ENCODE data around the gene SNAP29.
"Not testable (repeated sequence)": the region's sequence is repeated elsewhere in the genome, so short reads cannot be mapped to it uniquely, and the experiment has no call there.

Gene SNAP29

DNA sequence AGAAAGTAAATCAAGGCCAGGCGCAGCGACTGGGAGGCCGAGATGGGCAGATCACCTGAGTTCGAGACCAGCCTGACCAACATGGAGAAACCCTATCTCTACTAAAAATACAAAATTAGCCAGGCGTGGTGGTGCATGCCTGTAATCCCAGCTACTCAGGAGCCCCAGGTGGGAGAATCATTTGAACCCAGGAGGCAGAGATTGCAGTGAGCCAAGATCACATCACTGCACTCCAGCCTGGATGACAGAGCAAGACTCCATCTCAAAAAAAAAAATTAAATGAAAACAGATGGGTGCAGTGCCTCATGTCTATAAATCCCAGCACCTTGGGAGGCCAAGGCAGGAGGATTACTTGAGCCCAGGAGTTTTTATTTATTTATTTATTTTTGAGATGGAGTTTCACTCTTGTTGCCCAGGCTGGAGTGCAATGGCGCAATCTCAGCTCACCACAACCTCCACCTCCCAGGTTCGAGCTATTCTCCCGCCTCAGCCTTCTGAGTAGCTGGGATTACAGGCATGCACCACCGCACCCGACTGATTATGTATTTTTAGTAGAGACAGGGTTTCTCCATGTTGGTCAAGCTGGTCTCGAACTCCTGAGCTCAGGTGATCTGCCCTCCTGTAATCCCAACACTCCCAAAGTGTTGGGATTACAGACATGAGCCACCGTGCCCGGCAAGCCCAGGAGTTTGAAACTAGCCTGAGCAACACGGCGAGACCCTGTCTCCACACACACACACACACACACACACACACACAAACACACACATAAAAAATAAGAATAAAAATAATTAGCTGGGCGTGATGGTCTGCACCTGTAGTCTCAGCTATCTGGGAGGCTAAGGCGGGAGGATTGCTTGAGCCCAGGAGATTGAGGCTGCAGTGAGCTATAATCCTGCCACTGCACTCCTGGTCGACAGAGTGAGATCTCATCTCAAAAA, 42.6 kb downstream of the SNAP29 start:
- DNase-seq (ENCODE audit: low read depth) = not testable (repeated sequence)

DNA sequence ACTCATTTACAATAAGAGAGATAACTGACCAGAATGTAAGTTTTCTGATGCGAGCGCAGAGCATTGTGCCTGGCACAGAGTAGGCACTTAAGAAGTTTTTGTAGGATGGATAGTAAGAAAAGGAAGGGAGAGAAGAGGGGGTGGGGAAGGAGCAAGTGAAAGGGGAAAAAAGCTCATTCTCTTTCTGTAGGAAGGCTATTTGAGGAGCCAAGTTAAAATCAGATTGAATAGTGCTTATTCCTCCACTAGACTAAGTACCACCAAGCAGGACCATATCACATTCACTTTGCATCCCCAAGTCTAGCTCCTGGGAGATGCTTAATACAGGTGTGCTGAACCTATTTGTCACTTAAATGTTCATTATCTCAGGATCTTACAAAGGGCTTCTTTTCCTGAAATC, 44.3 kb downstream of the SNAP29 start:
- DNase-seq (ENCODE audit: low read depth) = no peak

DNA sequence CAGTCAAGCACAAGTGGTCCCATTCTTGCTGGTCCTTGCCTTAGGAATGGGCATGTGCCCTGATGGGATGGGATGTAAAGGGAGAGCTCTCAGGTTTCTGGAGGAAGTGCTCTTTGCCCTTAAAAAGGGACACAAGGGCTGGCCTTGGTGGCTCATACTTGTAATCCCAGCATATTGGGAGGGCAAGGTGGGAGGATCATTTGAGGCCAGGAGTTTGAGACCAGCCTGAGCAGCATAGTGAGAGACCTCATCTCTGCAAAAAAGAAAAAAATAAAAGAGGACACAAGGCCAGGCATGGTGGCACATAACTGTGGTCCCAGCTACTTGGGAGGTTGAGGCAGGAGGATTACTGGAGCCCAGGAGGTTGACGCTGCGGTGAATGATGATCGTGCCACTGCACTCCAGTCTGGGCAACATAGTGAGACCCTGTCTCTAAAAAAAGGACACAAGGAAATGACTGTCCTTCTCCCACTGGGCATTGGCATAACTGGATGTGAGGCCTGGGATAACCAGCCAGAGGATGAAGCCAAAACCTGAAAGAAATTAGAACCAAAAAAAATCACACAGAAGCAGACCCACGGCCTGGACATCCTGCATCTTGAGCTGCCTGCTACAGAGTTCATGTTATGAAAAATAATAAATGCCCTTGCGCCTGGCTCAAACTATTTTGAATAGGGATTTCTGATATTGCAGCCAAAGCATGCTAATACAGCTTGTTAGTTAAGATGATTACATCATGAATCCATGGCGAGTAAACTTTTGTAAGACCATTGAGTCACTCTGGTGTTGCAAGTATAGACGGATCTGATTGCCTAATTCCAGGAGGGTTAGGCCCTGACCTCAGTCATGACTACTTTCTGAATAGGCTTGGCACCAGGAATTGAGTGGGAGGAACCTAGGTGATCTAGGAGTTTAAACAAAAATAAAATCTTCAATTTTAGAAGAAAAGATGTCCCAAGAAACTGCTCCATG, 45.5 kb downstream of the SNAP29 start:
- no peak for DNase-seq (ENCODE audit: low read depth)

DNA sequence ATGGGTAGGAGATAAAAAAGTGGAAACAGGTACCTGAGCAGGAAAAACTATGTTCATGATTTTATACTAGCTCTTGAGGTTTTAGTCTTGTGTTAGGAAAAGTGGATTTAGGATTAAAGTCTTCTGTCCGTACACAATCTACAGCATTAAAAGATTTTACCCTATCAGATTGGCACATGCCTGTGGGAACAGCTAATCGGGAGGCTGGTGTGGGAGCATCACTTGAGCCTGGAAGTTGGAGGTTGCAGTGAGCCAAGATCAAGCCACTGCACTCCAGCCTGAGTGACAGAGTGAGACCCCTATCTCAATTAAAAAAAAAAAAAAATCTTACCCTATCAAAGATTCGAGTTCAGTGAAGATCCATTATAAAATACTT, 46.2 kb downstream of the SNAP29 start:
- no peak for DNase-seq (ENCODE audit: low read depth)

DNA sequence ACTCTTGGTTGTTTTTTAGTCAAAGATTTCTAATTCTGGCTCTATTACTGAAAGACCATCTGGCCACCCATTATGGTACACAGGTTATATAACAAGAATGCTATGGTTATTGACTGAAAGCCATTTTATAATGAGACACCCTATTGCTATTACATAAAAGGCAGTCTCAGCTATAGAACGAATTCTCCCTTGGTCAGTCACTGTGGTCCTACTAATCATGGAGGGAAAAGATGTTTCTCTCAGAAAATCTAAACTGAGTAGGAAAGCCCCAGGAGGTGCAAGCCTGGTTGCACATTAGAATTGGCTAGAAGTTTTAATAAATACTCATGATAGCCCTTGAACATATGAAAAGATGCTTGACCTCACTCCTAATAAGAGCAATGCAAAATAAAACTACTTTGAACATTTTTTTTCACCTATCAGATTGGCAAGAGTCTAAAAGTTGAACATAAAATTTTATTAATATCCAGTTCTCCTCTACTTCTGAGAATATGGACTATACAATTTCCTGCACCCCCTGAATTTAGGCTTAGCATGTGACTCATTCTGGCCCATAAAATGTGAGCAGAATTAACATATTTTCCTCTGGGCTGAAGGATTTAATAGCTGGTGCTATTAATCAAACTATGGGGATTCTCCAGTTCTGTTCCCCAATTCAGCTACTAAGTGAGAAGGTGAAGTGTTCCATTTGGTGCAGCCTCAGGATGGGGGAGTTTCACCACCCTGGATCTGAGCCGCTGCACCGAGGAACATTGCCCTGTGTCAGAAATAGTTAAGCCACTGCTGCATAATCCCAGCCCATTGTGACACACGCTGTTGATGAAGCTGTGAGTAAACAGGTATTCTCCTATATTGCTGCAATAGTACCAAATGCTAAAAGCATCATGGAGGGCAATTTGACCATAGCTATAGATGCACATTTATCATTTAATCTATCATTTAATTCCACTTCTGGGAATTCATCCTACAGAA, 46.9 kb downstream of the SNAP29 start:
- no peak for DNase-seq (ENCODE audit: low read depth)

DNA sequence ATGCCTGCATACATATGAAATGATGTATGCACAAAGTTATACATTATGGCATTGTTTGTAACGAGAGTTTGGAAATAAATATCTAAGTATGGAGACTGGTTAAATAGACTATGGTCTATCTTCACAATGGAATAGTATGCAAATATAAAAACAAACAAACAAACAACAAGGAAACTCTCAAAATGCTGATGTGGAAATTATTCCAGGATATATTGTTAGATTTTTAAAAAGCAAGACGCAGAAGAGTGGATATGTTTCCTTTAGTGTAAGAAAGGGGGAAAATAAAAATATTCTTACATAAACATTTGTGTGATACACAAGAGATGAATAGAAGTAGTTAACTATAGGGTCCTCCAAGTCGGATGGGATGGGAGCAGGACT, 47.6 kb downstream of the SNAP29 start:
- no peak for DNase-seq (ENCODE audit: low read depth)

DNA sequence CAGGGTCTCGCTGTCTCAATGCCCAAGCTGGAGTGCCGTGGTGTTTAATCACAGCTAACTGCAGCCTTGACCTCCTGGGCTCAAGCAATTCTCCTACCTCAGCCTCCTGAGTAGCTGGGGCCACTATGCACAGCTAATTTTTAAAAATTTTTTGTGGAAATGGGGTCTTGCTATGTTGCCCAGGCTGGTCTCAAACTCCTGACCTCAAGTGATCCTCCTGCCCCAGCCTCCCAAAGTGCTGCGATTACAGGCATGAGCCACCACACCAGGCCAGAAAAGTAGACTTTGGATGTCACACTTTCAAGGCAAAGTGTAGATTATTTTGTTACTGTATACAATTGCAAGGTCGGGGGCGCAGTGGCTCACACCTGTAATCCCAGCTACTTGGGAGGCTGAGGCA, 49.9 kb downstream of the SNAP29 start:
- not testable (repeated sequence) for DNase-seq (ENCODE audit: low read depth)

DNA sequence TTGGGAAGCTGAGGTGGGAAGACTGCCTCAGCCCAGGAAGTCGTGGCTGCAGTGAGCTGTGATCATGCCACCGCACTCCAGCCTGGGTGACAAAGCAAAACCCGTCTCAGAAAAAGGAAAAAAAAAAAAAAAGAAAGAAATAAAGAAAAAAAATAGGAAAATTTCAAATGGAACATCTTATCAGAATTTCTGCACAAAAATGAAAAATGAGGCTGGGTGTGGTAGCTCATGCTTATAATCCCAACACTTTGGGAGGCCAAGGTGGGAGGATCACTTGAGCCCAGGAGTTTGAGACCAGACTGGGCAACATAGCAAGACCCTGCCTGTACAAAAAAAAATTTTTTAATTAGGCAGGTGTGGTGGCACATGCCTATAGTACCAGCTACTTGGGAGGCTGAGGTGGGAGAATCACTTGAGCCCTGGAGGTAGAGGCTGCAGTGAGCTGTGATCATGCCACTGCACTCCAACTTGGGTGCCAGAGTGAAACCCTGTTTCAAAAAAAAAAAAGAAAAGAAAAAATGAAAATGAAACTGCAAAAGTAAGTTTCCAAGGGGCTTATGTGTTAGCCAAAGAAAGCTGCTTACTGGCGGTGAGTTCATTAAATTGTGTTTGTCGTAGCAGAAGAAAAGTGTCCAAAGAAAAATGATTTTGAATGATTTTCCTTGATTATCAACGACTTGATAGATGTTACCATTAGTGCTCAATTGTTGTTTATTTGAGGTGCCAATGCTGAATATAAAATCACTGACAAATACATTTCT, 50.9 kb downstream of the SNAP29 start:
- no peak for DNase-seq (ENCODE audit: low read depth)

DNA sequence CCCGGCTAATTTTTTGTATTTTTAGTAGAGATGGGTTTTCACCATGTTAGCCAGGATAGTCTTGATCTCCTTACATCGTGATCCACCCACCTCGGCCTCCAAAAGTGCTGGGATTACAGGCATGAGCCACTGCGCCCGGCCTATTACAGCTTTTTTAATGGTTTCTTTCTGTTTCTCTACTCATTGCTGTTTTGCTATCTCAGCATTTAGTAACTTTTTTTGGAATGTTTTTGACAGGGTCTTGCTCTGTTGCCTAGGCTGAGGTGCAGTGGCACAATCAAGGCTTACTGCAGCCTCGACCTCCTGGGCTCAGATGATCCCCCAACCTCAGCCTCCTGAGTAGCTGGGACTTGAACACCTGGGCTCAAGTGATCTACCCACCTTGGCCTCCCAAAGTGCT, 53.7 kb downstream of the SNAP29 start:
- no peak for DNase-seq (ENCODE audit: low read depth)

DNA sequence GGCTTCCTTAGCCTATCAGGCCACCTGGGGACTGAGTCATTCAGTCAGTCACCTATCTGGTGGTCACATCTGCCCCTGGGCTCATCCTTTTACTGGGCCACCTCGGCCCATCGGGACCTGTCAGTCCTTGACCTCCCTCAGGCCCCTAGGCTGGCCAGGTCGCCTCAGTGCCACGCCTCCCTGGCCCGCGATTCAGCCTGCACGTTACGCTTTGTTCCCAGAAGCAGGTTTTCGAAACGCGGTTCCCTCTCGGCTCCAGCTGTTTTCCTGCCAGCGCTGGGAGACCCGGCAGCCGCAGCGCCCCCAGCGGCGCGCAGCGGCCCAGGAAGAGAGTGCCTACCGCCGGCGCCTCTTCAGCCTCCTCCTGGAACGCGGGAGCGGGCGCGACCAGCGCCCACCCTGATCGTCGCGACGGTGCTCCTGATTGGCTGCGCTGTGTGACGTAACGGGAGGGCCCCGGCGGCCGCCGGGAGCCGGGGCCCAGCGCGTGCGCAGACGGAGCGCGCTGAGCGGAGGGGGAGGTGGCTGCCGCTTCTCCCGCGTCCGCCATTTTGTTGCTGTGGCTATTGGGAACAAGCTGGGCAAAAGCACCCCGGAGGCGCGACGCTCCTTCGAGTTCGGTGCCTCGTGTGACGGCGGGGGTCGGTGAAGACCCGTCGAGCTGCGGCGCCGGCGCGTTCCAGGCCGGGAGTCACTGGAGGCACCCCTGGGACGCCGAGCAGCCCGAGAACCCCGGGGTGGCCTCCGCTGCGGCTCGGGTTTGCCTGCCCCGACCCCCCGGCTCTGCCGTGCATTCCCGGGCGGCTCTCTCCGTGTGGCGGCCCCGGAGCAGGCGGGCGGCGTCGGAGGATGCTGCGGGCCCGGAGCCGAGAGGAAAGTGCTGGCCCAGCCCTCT, 58.4 kb downstream of the SNAP29 start, which contains the start of gene CRKL:
CRKL (plus strand) TSS at position 492 of the 895 bp plus-strand sequence. CDS start 528 bp downstream, outside the sequence.
- peak; percentile 95 for DNase-seq (ENCODE audit: low read depth)

DNA sequence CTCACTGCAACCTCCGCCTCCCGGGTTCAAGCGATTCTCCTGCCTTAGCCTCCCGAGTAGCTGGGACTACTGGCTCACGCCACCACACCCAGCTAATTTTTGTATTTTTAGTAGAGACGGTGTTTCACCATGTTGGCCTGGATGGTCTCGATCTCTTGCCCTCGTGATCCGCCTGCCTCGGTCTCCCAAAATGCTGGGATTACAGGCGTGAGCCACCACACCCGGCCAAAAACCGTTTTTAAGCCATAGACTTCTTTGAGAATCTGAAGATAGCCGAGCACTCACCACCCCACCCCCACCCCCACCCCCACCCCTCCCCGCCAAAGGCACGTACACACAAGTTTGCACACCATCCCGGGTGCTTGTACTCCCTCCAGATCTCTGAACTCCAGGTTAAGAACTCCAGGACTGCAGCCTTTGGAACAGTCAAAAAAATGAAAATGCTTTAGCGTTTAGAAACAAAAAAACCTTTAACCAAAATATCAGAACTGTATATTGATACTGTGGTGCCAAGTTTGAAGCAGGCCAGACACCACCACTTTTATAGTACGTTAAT, 59.9 kb downstream of the SNAP29 start:
- no peak for DNase-seq (ENCODE audit: low read depth)

DNA sequence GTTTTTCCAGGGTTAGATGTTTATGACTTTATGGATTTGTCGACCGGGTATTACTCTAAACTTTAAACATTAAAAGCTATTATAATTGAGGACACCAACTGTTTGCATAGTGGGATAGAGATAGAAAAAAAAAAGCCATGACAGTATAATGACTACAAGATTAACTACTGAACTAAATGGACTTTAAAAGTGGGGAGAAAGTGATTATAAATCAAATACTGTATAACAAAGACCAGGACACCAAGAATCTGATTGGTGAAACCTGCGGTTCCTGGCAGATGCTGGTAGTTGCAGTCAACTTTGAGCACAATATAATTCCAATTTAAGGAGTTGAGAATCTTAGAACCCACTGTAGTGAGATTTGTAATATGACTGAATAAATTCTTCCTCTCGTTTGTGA, 60.9 kb downstream of the SNAP29 start:
- DNase-seq (ENCODE audit: low read depth) = no peak

DNA sequence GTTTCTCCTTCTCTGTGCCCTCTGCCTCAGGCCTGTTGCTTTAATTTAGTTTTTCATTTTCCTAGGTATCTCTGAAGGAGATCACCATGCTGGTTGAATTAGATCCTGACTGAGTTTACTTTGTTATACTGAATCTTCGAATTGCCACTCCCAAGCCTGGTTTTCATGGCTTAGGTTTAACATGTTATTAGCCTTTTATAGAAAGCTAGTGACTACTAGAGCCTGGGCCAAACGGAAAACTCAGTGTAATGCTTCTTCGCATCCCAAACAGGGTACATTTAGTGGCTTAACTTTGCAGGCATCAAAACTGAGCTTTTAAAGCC, 62.0 kb downstream of the SNAP29 start:
- DNase-seq (ENCODE audit: low read depth) = no peak

DNA sequence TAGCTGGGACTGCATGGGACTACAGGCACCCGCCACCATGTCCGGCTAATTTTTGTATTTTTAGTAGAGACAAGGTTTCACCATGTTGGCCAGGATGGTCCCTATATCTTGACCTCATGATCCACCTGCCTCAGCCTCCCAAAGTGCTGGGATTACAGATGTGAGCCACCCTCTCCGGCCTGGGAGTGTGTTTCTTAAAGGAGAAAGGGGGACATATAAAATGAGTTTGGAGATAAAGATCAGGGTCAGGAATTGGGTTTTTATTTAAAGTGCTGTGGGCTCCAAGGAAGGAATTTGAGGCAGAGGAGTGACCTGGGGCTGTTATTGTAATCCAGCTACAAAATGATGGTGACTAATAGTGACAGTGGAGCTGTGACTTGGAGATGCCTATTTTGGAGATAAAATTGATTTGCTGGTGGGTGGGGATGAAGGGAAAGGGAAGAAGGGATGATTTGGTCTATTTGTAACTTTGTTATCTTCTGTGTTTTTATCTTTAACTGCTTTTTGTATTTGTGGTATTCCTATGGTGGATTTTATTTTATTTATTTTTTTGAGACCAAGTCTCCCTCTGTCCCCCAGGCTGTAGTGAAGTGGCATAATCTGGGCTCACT, 63.4 kb downstream of the SNAP29 start:
- DNase-seq (ENCODE audit: low read depth) = no peak

DNA sequence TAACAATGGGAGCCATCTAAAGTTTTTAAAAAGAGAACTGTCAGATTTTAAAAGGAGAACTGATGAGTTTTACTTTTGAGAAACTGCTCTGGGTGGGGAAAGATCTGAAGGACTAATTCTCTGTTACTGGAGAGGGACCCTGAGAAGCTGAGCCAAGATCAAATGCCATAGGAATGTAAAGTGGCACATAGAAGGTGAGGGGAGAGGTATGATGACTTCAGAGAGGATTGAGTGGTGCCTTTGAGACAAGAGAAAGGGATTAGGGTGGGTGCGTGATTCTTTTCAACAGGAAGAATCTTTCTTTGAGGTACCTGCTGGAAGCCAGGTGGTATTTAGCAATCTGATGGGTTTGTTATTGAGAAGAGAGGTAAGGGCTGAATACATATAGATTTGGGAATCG, 67.4 kb downstream of the SNAP29 start:
- no peak for DNase-seq (ENCODE audit: low read depth)

DNA sequence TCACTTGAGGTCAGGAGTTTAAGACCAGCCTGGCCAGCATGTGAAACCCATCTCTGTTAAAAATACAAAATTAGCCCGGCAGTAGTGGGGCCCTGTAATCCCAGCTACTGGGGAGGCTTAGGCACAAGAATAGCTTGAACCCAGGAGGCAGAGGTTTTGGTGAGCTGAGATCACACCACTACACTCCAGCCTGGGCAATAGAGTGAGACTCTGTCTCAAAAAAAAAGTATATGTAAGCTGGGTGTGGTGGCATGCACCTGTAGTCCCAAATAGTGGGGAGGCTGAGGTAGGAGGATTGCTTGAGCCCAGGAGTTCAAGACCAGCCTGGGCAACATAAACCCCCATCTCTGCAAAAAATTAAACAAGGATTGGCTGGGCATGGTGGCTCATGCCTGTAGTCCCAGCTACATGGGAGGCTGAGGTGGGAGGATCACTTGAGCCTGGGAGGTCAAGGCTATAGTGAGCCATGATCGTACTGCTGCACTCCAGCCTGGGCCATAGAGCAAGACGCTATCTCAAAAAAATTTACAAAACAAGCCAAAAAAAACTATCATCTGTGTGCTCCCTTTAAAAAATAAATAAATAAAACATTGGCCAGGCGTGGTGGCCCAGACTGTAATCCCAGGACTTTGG, 69.2 kb downstream of the SNAP29 start:
- DNase-seq (ENCODE audit: low read depth) = no peak

DNA sequence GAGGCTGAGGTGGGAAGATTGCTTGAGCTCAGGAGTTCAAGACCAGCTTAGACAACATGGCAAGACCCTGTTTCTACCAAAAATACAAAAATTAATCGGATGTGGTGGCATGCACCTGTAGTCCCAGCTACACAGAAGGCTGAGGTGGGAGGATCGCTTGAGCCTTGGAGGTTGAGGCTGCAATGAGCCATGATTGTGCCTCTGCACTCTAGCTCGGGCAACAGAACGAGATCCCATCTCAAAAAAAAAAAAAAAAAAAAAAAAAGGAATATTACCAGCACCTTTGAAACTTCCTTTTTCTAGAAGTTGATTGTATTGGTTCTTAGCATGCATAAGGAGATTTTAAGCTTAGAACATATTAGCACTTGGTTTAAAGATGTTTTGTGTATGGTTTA, 69.8 kb downstream of the SNAP29 start:
- DNase-seq (ENCODE audit: low read depth) = no peak

DNA sequence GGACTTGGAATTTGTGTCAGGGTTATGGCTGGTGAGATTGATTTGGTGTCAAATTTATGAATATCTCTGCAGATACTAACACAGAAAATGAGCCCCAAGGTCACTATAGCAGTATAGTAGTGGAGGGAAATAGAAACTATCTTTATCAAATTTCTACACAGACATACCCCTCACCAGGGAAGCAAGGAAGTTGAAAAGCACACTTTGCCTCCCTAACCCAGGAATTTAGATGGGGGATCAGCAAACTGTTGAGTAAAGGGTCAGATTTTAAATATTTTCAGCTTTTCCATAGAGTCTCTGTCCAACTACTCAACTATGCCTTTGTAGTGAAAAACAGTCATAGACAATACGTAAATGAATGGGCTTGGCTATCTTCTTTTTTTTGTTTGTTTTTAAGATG, 71.2 kb downstream of the SNAP29 start:
- no peak for DNase-seq (ENCODE audit: low read depth)

DNA sequence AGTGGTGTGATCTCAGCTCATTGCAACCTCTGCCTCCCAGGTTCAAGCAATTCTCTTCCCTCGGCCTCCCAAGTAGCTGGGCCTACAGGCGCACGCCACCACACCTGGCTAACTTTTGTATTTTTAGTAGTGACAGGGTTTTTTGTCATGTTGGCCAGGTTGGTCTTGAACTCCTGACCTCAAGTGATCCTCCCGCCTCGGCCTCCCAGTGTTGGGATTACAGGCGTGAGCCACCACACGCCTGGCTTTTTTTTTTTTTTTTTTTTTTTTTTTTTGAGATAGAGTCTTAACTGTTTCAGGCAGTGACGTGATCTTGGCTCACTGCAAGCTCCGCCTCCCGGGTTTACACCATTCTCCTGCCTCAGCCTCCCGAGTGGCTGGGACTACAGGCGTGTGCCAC, 71.6 kb downstream of the SNAP29 start:
- DNase-seq (ENCODE audit: low read depth) = not testable (repeated sequence)

Data from T follicular helper cell (primary cell).